IPS DF 4.7 (cell line): ENCODE results near the gene OTUB2.
A peak's percentile ranks its signal among the peaks of the same experiment; 100 is the strongest.

Experiments used
- DNase-seq: peaks from one replicate; pipeline ENCODE4 v3.0.0-alpha.2; 2013; ENCODE audit warnings: low spot score; ENCODE audit errors: extremely low read depth

The OTUB2 gene

DNA sequence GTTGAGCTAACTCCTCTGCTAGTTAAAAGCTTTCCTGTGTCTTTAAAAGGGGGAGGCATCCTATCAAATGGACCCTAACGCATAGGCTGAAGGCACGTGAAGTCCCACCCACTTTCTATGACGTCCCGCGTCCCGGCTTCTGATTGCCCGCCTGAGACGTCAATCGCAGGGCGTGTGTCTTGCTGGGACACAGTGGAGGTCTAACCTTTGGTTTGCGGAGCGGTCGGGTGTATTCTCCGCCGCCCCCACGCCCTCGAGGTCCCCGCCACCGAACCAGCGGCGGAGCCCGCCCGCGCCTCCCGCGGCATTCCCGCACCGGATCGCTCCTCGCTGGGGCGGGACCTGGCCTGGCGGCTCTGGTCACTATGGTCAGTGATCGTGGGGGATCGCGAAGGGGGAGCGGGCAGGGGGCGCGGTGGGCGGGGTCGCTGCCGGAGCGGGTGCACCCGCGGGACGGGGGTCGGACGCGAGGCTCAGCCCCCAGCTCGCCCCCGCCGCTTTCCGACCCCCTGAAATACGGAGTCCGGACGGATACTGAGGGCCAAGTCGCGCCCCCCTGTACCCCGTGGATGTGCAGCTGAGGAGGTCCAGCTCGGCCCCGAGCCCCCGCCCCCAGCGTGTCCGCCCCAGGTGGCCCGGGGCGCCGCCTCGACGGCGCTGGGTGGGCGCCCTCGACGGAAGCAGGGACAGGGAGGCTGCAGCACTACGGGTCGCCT, at the start of gene OTUB2:
TSS of gene OTUB2 (plus strand) at position 168 of the 716 bp plus-strand sequence. CDS start at position 366, 198 bp downstream.
- DNase-seq: peak; percentile 91

DNA sequence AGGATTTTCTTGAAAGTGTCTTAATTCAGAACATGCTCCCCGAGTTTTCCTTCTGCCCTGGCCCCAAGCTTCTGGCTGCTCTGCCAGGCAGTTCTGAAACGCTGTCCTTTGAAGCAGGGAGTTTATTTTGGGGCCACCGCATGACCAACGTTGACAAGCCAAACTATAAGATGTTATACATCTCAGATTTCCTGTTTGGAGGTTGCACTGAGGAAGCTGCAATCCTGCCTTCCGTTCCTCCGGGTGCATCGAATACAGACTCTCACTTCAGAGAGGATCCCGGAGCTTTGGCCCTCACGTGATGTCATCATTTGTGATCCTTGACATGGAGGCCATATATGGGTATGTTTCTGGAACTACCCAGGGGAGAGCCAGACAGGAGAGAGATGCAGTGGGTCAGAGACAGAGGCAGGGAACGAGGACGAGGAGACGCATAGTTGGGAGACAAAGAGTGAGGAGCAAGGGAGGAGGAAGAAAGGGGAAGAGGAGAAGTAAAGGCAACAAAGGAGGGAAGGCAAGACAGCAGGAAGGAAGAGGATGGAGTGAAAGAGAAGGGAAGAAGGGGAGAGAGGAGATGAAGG, 49.6 kb upstream of the OTUB2 start, which contains the start of gene ASB2:
TSS of gene ASB2 (minus strand) at position 94 of the 581 bp plus-strand sequence. CDS start 12,031 bp downstream, outside the sequence.
- no peak for DNase-seq

DNA sequence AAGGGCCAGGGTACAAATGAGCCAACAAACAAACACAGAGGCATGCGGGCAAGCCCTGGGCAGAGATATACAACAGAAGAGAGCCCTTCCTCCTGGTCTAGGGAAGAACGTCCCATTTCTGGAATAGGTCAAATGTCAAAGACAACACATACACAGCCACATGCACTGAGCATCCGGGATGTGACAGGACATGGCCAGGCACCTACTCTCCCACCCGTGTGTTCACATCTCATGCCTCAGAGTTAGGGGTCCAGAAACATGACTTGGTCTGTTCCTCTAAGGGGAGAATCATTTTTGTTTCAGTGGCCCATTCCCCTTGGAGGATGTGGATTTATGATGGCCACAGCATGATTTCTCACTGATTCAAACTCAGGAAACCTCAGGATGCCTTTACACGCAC, 49.0 kb upstream of the OTUB2 start:
- DNase-seq: no peak

DNA sequence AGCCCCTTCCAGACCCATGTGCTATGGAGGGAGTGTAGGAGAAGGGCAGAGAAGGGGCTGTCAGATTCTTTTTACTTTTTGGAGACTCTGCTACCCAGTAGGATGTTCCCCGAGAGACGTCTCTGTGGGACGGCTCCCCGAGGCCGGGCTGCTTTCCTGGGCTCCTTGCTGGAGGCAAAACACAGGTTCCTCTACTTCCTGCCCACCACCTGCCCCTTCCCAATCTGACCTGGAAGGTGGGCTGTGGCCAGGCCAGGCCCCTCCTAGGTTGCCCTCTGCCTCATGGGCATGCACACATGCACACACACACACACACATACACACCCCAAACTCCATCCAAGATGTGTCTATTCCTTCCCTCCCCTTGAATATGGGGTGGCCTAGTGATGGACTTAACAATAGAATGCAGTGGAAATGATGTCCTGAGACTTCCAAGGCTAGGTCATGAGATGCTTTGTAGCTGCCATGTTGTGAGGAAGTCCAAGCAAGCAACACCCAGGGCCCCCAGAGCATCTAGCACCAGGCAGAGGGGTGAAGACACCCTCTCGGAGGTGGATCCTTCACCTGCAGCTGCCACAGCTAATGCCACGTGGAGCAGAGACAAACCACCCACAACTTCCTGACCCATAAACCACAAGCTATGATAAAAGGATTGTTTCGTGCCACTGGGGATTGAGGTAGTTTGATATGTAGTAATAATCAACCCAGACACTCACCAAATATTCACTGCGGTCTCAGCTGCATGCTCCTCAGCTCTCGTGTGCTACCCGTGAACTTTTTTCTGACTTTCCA, 48.2 kb upstream of the OTUB2 start:
- no peak for DNase-seq

DNA sequence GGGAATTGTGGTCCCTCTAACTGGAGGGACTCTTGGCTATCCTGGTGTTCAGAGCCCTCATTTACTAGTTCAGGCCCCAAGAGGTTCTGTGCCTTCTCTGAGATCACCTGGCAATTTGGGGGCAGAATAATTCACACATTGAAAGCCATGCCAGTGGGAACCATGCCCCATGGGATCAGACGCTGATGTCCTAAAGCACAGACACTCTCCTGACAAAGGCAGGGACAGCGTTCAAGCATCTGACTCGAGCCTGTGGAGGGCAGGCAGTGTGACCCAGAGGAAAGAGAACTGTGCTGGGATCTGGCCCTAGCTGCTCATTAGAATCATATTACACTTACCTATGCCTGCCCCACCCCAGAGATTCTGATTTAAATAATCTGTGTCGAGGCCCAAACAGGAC, 47.4 kb upstream of the OTUB2 start:
- no peak for DNase-seq

DNA sequence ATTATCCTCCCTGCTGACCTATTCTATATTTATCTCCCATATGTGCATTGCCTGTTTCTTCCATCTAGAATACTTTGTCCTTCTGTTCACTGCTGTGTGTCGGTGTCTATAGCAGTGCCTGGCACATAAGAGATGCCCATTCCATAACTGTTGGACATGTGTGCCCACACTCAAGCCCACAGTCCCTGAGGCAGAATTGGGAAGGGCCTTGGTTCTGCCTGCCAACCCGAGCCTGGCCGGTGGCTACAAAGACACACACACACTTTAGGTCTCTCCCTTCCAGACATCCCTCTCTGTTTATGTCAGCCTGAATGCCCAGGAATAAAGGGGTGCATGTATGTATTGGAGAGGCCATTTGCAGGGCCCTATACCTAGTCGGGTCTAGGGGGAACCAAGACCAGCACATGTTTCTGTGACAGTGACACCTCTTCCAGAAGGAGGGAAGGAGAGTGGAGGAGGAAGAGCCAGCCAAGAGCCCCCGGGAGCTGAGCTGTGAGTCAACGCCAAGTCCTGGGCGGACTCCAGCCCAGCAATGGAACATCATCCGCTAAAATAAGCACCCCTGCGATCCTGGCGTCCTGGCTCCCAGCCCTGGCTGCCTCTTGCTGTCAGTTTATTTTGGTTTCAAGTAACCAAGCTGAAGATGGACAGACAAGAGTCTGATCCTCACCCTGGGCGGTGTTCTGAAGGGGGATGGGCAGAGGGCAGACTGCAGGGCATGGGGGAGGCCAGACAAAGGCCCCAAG, 45.5 kb upstream of the OTUB2 start:
- DNase-seq: no peak

DNA sequence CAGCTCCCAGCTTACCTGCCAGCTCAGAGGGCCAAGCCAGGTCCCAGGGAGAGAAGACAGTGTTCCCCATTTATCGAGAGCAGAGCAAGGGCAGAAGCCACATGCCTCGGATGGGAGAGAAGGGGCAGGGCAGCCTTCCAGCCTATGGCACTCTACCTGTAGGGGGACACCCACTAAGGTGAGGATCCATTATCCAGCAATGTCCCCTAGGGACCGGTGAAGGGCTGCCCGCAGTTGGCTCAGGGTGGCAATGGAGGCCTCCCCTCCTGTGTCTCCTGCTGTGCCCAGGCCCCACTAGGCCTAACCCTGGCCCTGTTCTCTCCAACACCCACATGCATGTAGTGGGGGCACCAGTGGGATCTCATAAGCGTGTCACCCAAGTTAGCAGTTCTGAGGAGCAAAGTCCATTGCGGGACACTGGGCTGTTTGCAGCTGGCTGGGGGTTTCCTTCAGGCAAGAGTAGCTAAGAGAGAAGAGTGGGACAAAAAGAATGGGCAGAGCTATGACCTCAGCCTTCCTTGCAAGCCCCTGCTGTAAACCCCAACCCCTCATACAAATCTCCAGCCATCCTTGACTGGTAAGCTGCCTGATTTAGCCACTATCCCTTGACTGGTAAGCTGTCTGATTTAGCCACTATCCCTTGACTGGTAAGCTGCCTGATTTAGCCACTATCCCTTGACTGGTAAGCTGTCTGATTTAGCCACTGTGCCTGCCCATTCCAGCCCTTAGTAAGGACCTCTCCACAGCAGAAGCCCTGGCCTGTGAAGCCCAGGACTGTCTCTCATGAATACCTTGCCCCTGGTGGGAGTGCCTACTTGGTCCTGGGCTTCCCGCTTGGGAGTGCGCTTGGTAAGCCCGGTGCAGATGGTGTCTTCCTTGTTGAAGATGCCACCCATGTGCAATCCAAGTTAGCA, 44.6 kb upstream of the OTUB2 start:
- DNase-seq: no peak

DNA sequence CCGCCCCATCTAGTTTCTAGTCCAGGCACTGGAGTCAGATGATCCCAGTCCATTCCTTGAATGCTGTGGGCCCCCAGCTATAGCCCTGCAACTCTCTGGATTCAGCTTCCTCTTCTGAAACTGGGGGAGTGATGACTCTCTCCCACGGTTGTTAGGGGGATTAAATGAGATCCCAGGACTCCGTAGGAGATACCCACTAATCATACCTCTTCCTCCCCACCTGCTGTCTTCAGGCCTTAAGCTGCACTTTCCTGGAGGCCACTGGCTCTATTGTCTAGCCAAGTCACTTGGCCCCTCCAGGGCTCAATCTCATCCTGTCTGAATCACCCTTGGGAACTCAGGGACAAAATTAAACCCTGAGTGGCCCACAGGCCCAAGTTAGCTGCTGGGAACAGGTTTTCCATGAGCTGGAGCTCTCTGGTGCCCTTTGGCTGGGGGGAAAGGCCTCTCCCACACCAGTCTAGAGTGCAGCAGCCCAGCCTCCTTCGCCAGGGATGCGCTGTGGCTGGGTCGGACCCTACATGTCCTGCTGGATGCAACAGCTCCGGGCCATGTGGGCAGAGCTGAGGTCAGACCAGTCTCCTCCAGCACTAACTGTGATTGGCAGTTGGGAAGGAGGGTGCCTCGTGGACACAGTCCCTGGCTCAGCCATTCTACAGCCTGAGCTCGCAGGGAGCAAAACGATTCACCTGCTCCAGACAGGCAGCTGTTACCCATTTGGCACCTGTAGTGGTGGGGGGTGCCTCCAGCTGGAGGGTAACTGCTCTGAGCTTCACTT, 43.7 kb upstream of the OTUB2 start:
- no peak for DNase-seq

DNA sequence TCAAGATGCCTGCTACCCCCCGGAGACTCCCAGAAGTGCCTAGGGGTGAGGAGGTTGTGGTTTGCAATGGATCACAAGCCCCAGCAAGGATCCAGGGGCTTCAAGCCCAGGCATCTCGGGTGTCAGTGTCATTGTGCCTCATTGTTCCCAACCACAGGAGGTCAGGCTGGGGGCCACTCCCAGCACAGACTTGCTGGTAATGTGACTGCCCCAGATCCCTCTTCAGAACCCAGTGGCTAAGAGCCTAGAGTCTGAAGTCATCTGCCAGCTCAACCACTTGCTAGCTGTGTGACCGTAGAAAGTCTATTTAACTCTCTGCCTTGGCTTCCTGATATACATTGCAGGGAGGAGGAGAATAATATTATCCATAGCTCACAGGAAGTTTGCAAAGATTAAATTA, 42.1 kb upstream of the OTUB2 start:
- DNase-seq: no peak

DNA sequence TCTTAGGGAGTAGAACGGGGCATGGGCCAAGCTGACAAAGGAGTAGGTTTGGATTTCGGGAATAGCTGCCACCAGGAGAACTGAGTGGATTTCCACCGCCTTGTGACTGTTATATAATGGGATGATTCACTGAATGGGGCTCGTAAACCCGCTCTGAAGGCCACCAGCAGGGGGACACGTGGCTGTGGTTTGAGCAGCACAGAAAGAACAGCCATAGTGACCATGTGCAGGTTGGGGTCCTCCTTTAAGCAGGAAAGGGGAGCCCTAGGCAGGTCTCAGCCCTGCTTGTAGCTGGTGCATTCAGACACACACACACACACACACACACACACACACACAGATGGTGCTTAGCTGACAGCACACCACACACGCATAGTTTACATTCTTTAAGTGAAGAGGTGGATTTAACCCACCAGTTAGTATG, 41.1 kb upstream of the OTUB2 start:
- peak; percentile 33 for DNase-seq

DNA sequence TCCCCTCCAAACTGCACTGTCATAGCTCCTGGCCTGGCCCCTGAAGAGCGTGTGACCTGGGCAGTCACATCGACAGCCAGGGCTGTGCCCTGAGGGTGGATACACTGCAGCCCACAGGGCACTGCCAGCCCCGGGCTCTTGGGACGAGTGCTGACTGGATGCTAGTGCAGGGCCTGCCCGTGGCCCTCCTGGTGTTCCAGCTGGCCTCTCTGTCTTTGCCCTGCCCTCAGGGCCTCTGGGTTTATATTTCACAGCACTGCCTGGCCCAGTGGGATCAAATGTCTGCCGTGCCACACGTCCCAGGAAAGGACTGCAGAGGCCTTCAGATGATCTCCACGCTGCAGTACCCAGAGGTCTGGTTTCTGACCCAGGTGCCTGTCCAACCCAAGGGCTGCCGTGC, 39.2 kb upstream of the OTUB2 start:
- DNase-seq: no peak

DNA sequence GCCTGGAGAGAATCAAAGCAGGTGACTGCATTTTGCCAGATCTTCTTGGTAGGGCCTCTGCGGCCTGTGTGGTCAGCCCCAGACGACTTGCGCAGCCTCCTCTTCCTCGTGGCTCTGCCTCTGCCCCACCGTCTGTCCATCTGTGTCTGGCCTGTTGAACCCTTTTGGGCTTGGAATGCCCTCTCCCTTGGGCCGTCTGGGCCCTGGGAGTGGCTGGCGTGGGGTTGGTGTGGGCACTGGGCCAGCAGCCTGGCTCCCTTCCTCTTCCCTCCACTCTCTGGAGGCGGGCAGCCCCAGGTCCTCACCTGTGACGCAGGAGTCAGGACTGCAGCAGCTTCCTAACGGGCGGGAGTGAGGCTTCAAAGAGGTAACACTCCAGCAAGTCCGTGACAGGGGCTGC, 38.8 kb upstream of the OTUB2 start:
- DNase-seq: no peak

DNA sequence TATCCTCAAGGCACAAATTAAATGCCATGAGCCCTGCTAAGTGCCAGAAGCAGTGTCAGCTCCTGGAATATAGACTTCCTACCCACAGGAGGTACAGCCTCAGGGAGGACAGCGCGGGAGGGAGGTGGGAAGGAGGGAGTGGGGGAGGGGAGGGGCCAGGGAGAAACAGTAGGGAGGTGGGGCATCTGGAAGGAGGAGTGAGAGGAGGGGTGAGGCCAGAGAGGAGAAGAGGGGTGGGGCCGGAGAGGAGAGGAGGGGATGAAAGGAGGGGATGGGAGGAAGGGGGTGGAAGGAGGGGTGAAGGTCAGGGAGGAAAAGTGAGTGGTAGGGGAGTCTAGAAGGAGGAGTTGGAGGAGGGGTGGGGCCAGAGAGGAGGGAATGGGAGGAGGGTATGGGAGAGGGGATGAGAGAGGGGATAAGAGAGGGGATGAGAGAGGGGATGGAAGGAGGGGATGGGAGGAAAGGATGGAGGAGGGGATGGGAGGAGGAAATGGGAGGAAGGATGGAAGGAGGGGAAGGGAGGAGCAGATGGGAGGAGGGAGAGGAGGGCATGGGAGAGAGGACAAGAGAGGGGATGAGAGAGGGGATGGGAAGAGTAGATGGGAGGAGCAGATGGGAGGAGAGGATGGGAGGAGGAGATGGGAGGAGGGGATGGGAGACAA, 38.2 kb upstream of the OTUB2 start:
- DNase-seq: no peak

DNA sequence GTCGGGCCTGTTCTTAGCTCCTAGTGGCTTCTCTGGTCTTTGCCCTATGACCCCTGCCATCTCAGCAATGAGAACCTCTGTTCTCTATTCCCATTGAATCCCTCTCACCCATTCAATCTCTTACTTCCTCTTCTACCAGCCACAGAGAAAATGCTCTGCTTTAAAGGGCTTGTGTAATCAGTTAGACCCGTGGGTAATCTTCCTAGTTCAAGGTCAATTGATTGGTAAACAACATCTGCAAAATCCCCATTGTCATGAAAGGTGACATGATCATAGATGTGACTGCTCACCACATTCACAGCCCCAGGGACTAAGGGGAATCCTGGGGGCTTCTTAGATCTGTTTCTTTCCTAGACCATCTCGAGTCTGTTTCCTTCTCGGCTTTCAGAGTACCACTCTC, 36.2 kb upstream of the OTUB2 start:
- DNase-seq: no peak

DNA sequence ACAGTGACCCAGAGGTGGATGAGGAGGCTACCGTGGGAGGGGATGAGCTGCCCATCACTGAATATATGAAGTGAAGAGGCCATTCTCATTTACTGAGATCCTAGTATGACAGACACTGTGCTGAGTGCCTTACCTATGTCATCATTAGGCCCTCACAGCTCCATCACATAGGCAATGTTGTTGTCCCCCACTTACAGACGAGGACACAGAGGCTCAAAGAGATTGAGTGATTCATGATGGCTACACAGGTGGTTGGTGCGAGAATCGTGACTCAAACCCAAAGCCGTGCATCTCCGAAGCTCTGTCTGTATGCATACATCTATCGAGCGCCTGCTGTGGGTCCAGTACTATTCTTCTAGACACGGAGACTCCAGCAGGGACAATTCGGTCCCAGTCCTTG, 34.9 kb upstream of the OTUB2 start:
- DNase-seq: no peak

DNA sequence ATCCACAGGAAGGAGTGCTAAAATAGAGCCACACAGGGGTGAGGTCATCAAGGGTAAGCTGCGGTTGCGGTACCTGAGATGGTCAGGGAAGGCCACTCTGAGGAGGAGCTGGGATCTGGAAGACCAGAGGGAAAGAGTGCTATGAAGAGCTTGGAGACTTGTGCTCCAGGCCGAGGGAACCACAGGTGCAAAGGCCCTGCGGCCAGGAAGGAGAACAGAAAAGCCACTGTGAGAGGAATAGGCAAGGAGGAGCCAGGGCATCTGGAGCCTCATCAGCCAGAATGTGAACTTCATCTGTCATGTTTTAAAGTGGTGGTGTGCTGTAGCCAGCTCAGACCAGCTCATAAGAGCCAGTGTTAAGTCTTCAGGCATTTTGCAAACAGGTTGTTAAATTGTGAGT, 34.5 kb upstream of the OTUB2 start:
- no peak for DNase-seq

DNA sequence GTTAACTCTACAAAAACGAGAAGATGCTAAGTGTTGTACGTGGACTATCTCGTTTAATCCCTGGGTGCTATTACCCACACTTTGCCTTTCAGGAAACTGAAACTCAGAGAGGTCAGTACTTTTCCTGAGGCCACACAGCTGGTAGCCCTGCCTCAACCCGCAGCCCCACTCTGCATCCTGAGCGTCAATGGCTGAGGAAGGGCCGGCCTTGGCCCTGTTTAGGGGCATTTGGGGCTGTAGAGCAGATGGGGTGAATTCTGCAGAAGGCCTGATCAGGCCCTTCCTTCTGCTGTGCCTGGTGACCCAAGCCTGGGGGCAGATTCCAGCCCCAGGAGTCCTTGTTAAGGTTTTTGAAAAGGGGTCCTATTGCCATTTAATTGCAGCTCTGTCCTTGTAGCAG, 32.8 kb upstream of the OTUB2 start:
- DNase-seq: no peak

DNA sequence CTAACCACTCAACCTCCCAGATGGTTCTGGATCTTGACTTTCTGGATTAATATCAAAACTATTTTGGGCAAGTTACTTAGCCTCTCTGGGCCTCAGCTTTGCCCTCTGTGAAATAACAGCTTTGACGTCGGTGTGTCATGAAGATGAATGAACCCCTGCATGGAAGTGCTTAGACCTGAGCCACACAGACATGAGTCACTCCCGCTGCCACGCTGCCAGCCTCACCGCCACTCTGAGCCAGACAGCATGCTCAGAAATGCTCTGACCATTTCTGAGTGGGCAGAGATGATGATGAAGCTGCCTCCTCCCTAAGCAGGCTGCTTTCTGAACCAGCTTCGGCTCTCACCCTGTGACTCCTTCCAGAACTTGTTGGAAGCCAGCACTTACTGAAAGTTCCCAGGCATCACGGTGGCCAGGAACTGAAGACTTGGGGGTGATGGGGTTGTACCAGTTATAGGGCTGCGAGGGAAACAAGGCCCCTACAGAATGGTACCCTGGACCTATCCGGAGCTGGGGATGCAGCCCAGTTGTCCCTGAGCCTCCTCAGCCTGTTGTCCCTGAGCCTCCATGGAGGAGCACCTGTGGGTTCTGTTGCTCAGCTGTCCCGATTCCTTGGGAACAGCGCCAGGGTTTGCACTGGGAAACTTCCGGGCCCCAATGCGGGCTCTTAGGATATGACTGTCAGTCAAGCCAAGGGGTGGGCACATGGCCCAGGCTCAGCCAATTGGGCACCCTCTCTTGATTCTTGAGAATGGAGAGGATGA, 31.0 kb upstream of the OTUB2 start:
- no peak for DNase-seq
